Posterior cingulate gyrus (tissue), 11 donors: ENCODE data around the gene SMOC2.

Experiments
- DNase-seq, 10 donors: peaks; one replicate each; pipeline versions ENCODE4 v3.0.0 to v3.0.0-alpha.2; 2020 to 2021; ENCODE audit warnings: mixed read lengths in 3 of 10
- intact Hi-C: fragments of 100-400 bp; cut with DNase I; formaldehyde crosslinking; loops from one replicate; pipeline ENCODE4 v1.15.1; 2023

The SMOC2 gene

GRCh38 chr6:168612586-168612985 is 171.6 kb downstream of the SMOC2 start:
- intact Hi-C loops = no loop called here
- DNase-seq = no peak

GRCh38 chr6:168615837-168616236 is 174.9 kb downstream of the SMOC2 start:
- intact Hi-C loops = no loop called here
- peak in 1 of 10 donors; percentile 25 for DNase-seq

- intact Hi-C loops = loop anchor here (1.0 kb wide), 1 partner anchor 267 kb away; no protein-coding TSS in a partner anchor
- DNase-seq = peak in 3 of 10 donors; percentile 35 to 81 (median 54)
Measured at GRCh38 chr6:168616816-168617765, 176.1 kb downstream of the SMOC2 start.

GRCh38 chr6:168618546-168619315 is 177.7 kb downstream of the SMOC2 start:
- intact Hi-C loops = no loop called here
- no peak for DNase-seq

- intact Hi-C loops = no loop called here
- peak in 1 of 10 donors; percentile 22 for DNase-seq
Measured at GRCh38 chr6:168619560-168620314, 178.8 kb downstream of the SMOC2 start.

GRCh38 chr6:168620578-168620977 is 179.6 kb downstream of the SMOC2 start:
- DNase-seq = no peak
- intact Hi-C loops = no loop called here

- DNase-seq = peak in 2 of 10 donors; percentile 41 to 61
- intact Hi-C loops = no loop called here
Measured at GRCh38 chr6:168623736-168624135, 182.8 kb downstream of the SMOC2 start.

- intact Hi-C loops = no loop called here
- DNase-seq = no peak
Measured at GRCh38 chr6:168624540-168624939, 183.6 kb downstream of the SMOC2 start.

- intact Hi-C loops = no loop called here
- DNase-seq = peak in 2 of 10 donors; percentile 54 to 74
Measured at GRCh38 chr6:168624948-168625347, 184.0 kb downstream of the SMOC2 start.

- DNase-seq = peak in 2 of 10 donors; percentile 60 to 63
- intact Hi-C loops = no loop called here
Measured at GRCh38 chr6:168625602-168626001, 184.6 kb downstream of the SMOC2 start.

GRCh38 chr6:168626046-168626602 is 185.1 kb downstream of the SMOC2 start:
- peak in 2 of 10 donors; percentile 20 to 26 for DNase-seq
- intact Hi-C loops = no loop called here

GRCh38 chr6:168627506-168628175 is 186.7 kb downstream of the SMOC2 start:
- DNase-seq = peak in 2 of 10 donors; percentile 43 to 46
- intact Hi-C loops = no loop called here

GRCh38 chr6:168628176-168628553 is 187.2 kb downstream of the SMOC2 start:
- intact Hi-C loops = no loop called here

GRCh38 chr6:168628732-168629245 is 187.8 kb downstream of the SMOC2 start:
- intact Hi-C loops = no loop called here
- peak in 1 of 10 donors; percentile 61 for DNase-seq

More at GRCh38 chr6:168628176-168628553, 187.2 kb downstream of the SMOC2 start:
- no peak for DNase-seq

GRCh38 chr6:168631564-168631963 is 190.6 kb downstream of the SMOC2 start:
- DNase-seq = no peak
- intact Hi-C loops = no loop called here

- intact Hi-C loops = no loop called here
- DNase-seq = peak in 1 of 10 donors; percentile 17
Measured at GRCh38 chr6:168632694-168633093, 191.7 kb downstream of the SMOC2 start.

GRCh38 chr6:168634541-168635328 is 193.8 kb downstream of the SMOC2 start:
- intact Hi-C loops = no loop called here
- peak in 1 of 10 donors; percentile 2 for DNase-seq
